HCT116 (cell line): ENCODE results near the gene S100A1.

Experiments
- CBX3 ChIP-seq: IDR thresholded peaks from 2 replicates; pipeline ENCODE4 v1.6.1; 2012; ENCODE audit warnings: low read depth
- CTCF ChIP-seq, 3 experiments: fragments of 200-600 bp in 1 of 3; sonication (generic) in 1 of 3; IDR thresholded peaks in 2 of 3; conservative IDR thresholded peaks in 1 of 3; 2 replicates each; pipeline ENCODE4 v1.5.1; 2012 to 2017; ENCODE audit warnings: low read depth in 2 of 3, low read length in 2 of 3, antibody characterized with exemption in 1 of 3, borderline replicate concordance in 1 of 3, control low read depth in 1 of 3, mild to moderate bottlenecking in 1 of 3, mixed read lengths in 1 of 3, mixed run types in 1 of 3, moderate library complexity in 1 of 3; ENCODE audit not compliant: insufficient read depth in 1 of 3
- ELF1 ChIP-seq: IDR thresholded peaks from 2 replicates; pipeline ENCODE4 v1.6.1; 2012; ENCODE audit warnings: low read depth, borderline replicate concordance
- EZH2 ChIP-seq: fragments of 200-600 bp; sonication (generic); IDR thresholded peaks from 2 replicates; pipeline ENCODE4 v1.6.1; 2017; ENCODE audit warnings: antibody characterized with exemption, mixed run types
- EZH2phosphoT487 ChIP-seq: fragments of 200-600 bp; IDR thresholded peaks from 2 replicates; pipeline ENCODE4 v1.6.1; 2018; ENCODE audit warnings: antibody characterized with exemption, borderline replicate concordance
- MAX ChIP-seq: IDR thresholded peaks from 2 replicates; pipeline ENCODE4 v1.6.1; 2012
- POLR2A ChIP-seq: IDR thresholded peaks from 2 replicates; pipeline ENCODE4 v1.7.0; 2011; ENCODE audit warnings: borderline replicate concordance; ENCODE audit not compliant: insufficient read depth, insufficient read length; ENCODE audit errors: extremely low read depth
- POLR2AphosphoS5 ChIP-seq: IDR thresholded peaks from 2 replicates; pipeline ENCODE4 v1.6.1; 2011; ENCODE audit warnings: mild to moderate bottlenecking, low read depth, low read length, moderate library complexity
- RAD21 ChIP-seq: IDR thresholded peaks from 2 replicates; pipeline ENCODE4 v1.6.1; 2012; ENCODE audit warnings: low read depth, mild to moderate bottlenecking
- SP1 ChIP-seq: IDR thresholded peaks from 2 replicates; pipeline ENCODE4 v1.6.1; 2012; ENCODE audit warnings: low read depth
- YY1 ChIP-seq: IDR thresholded peaks from 2 replicates; pipeline ENCODE4 v1.6.1; 2011; ENCODE audit warnings: low read length, low read depth, moderate library complexity, mild to moderate bottlenecking; ENCODE audit not compliant: insufficient replicate concordance; ENCODE audit errors: extremely low read depth
- ZFX ChIP-seq: fragments of 450-650 bp; IDR thresholded peaks from 2 replicates; pipeline ENCODE4 v1.6.1; 2017

GRCh38 chr1:153586347-153586746 lies 41.9 kb upstream of the S100A1 start:
- TF ChIP-seq EZH2, result no peak
- no peak for TF ChIP-seq CTCF (IDR thresholded peaks at IDR 0.05 in 2 of 3, conservative IDR thresholded peaks at IDR 0.05 in 1 of 3; ENCODE audit: borderline replicate concordance in 1 of 3, insufficient read depth in 1 of 3, low read depth in 2 of 3, low read length in 2 of 3)
- no peak for TF ChIP-seq EZH2phosphoT487
- no peak for TF ChIP-seq CBX3
- no peak for TF ChIP-seq POLR2A
- TF ChIP-seq YY1, result no peak
- TF ChIP-seq ELF1, result no peak
- no peak for TF ChIP-seq MAX
- TF ChIP-seq POLR2AphosphoS5, result no peak
- no peak for TF ChIP-seq RAD21
- TF ChIP-seq SP1, result no peak
- TF ChIP-seq ZFX, result no peak
